Islet of Langerhans (tissue), 1 donor: ENCODE measurements around the gene EPYC.

Experiments
- FAIRE-seq: peaks from one replicate; lab custom pipeline; 2011; peaks lifted over from hg19 to GRCh38; lab: Jason Lieb, UNC

The EPYC gene, protein sequence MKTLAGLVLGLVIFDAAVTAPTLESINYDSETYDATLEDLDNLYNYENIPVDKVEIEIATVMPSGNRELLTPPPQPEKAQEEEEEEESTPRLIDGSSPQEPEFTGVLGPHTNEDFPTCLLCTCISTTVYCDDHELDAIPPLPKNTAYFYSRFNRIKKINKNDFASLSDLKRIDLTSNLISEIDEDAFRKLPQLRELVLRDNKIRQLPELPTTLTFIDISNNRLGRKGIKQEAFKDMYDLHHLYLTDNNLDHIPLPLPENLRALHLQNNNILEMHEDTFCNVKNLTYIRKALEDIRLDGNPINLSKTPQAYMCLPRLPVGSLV

GRCh38 chr12:91004872-91005271 lies at the start of gene EPYC:
Gene EPYC (minus strand): TSS chr12:91004972. CDS start chr12:91002565, 2,407 bp downstream.
- no peak for FAIRE-seq

- no peak for FAIRE-seq
These were observed 49.4 kb upstream of the EPYC start for GRCh38 chr12:91053951-91054715.

GRCh38 chr12:91052026-91052425 lies 47.3 kb upstream of the EPYC start:
- no peak for FAIRE-seq

- no peak for FAIRE-seq
These were observed 39.8 kb upstream of the EPYC start for GRCh38 chr12:91044586-91044985.

DNA sequence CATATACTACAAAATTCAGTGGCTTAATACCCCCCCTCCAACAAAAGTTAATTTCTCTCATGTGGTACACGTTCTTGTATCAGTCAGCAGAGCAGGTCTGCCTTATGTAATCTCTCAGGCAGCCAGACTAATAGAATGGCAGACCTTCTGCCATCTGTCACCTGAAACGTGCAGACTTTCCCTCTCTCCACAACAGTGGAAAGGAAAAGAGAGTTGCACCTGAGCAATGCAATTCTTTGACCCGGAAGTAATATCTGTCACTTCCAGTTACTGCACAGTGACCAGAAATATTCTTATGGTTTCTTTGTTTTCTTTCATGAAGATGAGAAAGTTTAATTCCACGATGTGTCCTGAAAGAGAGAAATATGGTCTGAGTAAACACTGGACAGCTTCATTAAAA lies 38.6 kb upstream of the EPYC start:
- no peak for FAIRE-seq

- FAIRE-seq, result no peak
These were observed 35.5 kb upstream of the EPYC start for GRCh38 chr12:91040096-91040755.

- FAIRE-seq, result no peak
These were observed 32.5 kb upstream of the EPYC start for GRCh38 chr12:91037276-91037675.

- no peak for FAIRE-seq
These were observed 28.5 kb upstream of the EPYC start for GRCh38 chr12:91033251-91033650.

GRCh38 chr12:91023326-91024004 lies 18.7 kb upstream of the EPYC start:
- FAIRE-seq, result no peak

DNA sequence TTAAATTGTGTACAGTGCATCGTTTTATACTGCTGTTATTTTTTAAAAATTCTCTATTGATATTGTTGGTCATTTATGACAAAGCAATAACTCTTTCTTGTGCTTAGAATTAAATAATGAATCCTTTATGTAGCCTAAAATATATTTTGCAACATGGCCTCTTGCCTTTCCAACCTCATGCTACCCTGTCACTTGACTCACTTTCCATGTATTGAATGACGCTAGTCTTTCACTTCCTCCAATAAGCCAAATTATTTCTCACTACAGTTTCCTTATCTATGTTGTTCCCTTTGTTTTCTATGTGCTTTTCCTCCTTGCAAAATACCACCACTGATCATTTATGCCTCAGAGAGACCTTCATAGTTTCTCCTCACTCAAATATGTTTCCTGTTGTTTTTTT lies 16.3 kb upstream of the EPYC start:
- no peak for FAIRE-seq

DNA sequence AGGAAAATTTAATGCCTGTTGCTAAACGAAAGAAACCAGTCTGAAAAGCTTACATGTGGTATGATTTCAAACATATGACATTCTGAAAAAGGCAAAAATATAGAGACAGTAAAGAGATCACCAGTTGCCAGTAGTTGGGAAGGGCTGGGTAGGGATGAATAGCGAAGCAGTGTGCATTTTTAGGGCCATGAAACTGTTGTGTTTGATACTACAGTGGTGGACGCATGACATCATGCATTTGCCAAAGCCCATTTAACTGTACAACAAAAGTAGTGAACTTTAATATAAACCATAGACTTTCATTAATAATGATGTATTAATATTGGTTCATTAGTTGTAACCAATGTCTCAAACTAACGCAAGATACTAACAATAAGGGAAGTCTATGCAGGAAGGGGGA lies 14.7 kb upstream of the EPYC start:
- no peak for FAIRE-seq

- no peak for FAIRE-seq
These were observed 12.9 kb upstream of the EPYC start for GRCh38 chr12:91017511-91018263.

DNA sequence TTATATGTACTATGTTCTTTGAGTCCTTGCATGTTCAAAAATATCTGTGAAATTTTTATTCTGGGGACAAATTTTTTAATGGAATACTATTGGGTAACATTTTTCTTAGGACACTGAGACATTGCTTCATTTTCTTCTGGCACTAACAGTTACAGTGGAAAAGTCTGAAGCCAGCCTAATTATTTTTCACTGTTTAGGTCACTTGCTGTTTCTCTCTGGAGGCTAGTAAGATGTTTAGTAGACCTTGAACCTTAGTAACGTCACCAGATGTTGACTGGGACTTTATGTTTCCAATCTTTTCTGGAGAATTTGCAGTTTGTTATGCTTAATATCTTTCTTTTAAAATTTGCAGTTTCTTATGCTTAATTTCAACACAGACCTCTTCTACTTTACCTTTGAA lies 12.3 kb upstream of the EPYC start:
- FAIRE-seq, result no peak

DNA sequence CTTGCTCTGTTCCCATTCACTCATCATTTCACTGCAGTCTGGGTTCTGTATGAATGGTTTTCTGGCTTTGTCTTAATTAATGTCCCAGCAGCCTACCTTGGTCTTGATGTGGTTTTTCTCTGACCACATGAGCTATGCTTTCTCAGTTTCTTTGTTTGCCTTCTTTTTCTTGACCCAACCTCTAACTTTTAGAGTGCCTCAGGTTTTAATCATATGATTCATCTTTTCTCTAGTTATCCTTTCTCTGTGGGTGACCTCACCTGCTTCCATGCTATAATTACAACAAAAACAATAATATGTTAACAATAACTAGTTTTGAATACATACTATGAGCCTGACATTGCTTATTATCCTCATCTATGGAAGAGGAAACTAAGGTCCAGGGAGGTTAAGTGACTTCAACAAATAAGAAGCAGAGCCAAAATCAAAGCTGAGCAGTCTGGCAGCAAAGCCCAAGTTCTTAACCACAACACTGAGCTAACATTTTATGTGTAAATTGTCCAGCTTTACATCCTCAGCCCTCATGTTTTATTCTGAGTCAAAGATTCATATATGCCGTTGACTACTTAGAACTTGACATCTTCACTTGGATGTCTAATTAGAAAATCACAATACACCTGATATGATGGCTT lies 4.7 kb upstream of the EPYC start:
- no peak for FAIRE-seq

DNA sequence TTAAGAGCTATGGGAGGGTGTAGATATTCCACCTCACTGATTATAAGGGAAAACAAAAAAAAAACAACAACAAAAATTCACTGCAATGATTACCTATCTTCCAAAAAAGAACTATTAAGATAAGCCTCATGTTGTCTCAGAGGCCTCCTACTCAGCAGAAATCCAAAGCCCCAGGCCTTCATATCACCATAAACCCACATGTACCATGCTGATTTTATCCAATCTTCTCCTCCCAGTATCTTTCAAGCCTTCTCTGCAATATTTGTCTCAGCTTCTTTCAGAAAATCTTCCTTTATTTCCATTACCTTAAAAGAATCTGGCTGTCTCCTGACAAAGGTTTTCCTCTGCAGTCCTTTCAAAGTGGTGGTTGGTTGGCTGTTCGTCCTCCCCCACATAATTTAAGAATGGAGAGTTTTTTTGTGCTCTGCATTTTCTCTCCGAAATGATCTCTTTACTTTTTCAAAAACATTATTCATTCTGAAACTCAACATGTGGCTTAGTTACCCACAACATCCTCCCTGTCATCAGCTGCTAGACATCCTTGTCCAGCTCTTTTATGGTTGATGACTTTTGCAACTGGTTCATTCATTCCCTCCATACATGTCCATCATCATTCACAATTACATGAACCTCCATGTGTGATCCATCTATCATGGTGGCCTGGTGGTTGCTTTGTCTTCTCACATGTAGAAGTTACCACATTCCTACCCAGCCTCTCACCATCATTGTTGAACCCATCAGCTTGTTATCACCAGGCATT lies 2.9 kb upstream of the EPYC start:
- no peak for FAIRE-seq

GRCh38 chr12:91003737-91004136 lies 1.0 kb downstream of the EPYC start:
- no peak for FAIRE-seq

DNA sequence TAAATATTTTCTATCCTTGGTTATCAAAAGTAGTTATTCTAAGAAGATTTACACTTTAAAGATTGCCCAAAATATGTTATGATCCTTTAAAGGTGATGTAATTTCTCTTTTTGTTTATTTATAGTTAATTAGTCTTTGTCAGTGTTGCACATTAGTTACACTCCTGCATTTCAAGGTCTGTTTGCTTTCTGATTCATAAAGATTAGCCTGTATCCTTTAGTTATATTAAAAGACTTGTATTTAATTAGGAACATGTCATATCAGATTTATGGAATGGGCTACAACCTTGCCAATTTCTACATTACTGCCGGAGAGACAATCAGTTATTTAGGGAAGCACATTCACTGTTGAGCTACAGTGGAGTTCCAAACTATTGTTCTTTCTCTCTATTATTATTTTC lies 3.5 kb downstream of the EPYC start:
- peak; percentile 72 for FAIRE-seq

- no peak for FAIRE-seq
These were observed 4.8 kb downstream of the EPYC start for GRCh38 chr12:90999966-91000365.

GRCh38 chr12:90999527-90999926 lies 5.2 kb downstream of the EPYC start:
- FAIRE-seq, result no peak

DNA sequence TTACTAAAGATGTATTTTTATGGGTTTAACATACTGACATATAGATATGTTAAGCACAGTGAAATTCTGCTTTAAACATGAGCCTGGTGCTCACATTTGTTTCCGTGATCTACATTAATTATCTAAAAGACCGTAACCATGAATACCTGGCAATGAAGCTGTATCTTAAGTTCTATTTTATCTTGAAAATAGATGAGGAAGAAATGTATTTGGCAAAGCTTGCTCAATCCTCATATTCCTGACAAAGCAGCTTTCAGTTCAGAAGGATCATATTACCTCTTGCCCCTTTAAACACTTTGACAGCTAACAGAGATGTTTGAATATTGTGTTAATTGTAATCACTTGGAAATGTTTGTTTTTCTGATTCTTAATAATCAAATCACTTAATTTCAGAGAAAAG lies 9.8 kb downstream of the EPYC start:
- FAIRE-seq, result peak; percentile 90
